ENCODE results near the gene ADISSP. TPM values are rescaled to one million over a fixed set of nuclear protein-coding genes. Genes with fewer than 3 reads are reported as not detected.

Gene ADISSP
- total and polyA plus RNA-seq, 2 donors (not counting 3 experiments of a cell fraction or from before 2014, with no cell fraction given), result 55.0 to 67.5 TPM

DNA sequence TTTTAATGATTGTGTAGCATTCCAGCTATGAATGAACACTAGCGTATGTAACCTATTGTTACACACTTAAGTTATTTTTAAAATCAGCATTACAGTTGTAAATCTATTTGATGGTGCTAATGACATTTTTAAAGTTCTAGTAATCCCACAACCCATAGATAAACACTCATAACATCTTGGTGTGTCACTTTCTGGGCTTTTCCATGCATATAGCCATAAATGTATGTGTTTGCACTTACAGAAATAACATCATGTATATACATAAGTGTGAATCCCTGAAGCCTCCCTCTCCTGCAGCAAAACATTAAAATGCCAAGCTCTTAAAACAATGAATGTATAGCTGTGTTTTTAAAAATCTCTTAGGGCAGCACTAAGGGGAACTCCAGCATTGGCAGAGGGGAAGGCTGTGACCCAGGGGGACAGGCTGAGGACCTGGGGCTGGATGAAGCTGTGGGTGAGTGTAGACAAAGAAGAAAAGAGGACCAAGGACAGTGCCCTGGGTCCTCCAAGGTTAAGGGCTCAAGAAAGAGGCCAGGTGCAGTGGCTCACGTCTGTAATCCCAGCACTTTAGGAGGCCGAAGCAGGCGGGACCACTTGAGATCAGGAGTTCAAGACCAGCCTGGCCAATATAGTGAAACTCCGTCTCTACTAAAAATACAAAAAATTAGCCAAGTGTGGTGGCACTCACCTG is 19.9 kb upstream of the ADISSP start:
- peaks cover 0 to 5% of the 10 kb centered on the region in 2 experiments for H3K36me3 ChIP-seq (ENCODE audit: control insufficient read depth in 2 of 2, extremely low read depth in 1 of 2, insufficient read depth in 2 of 2, low read length in 2 of 2)
- H3K27ac ChIP-seq (ENCODE audit: insufficient read depth, low read depth, low read length), result no peak overlapping the region
- TSS peak; percentile 59 for BruUV-seq (replicated peaks)
- intact Hi-C loops (cut with micrococcal nuclease), result loop anchor here (1.0 kb wide), 1 partner anchor 298 kb away; no protein-coding TSS in a partner anchor
- H3K27me3 ChIP-seq (ENCODE audit: control insufficient read depth in 2 of 2, insufficient read depth in 2 of 2, low read length in 2 of 2), result no peaks in the 10 kb centered on the region
- H4K20me1 ChIP-seq (replicated peaks; ENCODE audit: control insufficient read depth, extremely low read depth, insufficient read depth, low read length), result no peaks in the 10 kb centered on the region
- H3K9ac ChIP-seq (replicated peaks; ENCODE audit: extremely low read depth, insufficient read depth, low read length), result no peak overlapping the region
- H3K9me3 ChIP-seq (replicated peaks; ENCODE audit: control insufficient read depth, insufficient read depth, low read length), result no peaks in the 10 kb centered on the region
- dilution Hi-C loops (cut with MboI; ENCODE audit: extremely low pct_ligation_motif_present, low sequenced_read_pairs), result no loop called here
- peak overlapping the region in 1 of 3 experiments; percentile 58 for H3K4me3 ChIP-seq (replicated peaks in 1 of 3; ENCODE audit: insufficient read depth in 1 of 3, low read depth in 1 of 3, low read length in 3 of 3)
- H3K4me1 ChIP-seq (ENCODE audit: control insufficient read depth, extremely low read depth, insufficient read depth, low read length), result peaks cover 18% of the 10 kb centered on the region
- TF ChIP-seq POLR2A (IDR thresholded peaks at IDR 0.05; ENCODE audit: low read depth, low read length) (no peak), JUN (IDR thresholded peaks at IDR 0.05; ENCODE audit: borderline replicate concordance, insufficient read depth, insufficient read length, low read depth) (no peak), EZH2 (IDR thresholded peaks at IDR 0.05; ENCODE audit: borderline replicate concordance, low read depth, low read length, severe bottlenecking) (no peak), MYC (IDR thresholded peaks at IDR 0.05; ENCODE audit: low read depth, low read length) (no peak), FOS (IDR thresholded peaks at IDR 0.05; ENCODE audit: borderline replicate concordance, insufficient read depth, low read length) (no peak), POLR2AphosphoS5 (IDR thresholded peaks at IDR 0.05; ENCODE audit: insufficient read depth, low read depth, low read length) (no peak), GATA2 (IDR thresholded peaks at IDR 0.05; ENCODE audit: insufficient read depth, insufficient read length, low read depth, low read length) (no peak)
- TF ChIP-seq, protein P1, sequence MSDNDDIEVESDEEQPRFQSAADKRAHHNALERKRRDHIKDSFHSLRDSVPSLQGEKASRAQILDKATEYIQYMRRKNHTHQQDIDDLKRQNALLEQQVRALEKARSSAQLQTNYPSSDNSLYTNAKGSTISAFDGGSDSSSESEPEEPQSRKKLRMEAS (IDR thresholded peaks at IDR 0.05; ENCODE audit: insufficient read depth, insufficient read length), result no peak
- TF ChIP-seq, protein P2, sequence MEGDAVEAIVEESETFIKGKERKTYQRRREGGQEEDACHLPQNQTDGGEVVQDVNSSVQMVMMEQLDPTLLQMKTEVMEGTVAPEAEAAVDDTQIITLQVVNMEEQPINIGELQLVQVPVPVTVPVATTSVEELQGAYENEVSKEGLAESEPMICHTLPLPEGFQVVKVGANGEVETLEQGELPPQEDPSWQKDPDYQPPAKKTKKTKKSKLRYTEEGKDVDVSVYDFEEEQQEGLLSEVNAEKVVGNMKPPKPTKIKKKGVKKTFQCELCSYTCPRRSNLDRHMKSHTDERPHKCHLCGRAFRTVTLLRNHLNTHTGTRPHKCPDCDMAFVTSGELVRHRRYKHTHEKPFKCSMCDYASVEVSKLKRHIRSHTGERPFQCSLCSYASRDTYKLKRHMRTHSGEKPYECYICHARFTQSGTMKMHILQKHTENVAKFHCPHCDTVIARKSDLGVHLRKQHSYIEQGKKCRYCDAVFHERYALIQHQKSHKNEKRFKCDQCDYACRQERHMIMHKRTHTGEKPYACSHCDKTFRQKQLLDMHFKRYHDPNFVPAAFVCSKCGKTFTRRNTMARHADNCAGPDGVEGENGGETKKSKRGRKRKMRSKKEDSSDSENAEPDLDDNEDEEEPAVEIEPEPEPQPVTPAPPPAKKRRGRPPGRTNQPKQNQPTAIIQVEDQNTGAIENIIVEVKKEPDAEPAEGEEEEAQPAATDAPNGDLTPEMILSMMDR (IDR thresholded peaks at IDR 0.05; ENCODE audit: extremely low read depth in 1 of 2, insufficient read depth in 1 of 2, low read depth in 1 of 2, low read length in 2 of 2), result no peak
- ChIA-PET POLR2A (interaction anchor here (0.5 to 1.0 kb wide), 3 partner anchors 31 to 63 kb away, joined by 3 to 4 read pairs (median 4); partner anchors contain the start of gene AP5S1), CTCF (interaction anchor here (1.1 to 7.6 kb wide), 9 partner anchors 8 to 298 kb away, joined by 3 to 214 read pairs (median 12); partner anchors contain the start of genes AP5S1 and CDC25B)
- FAIRE-seq (peak; percentile 4), DNase-seq (ENCODE audit: low read depth, low spot score) (no peak)
- peaks cover 31% of the 10 kb centered on the region for H3K79me2 ChIP-seq (ENCODE audit: control insufficient read depth, insufficient read depth, low read length)
- peak overlapping the region; percentile 76 for H3K4me2 ChIP-seq (ENCODE audit: insufficient read depth, low read length)
- H3K9me1 ChIP-seq (replicated peaks; ENCODE audit: control insufficient read depth, extremely low read depth, insufficient read depth, low read length), result no peaks in the 10 kb centered on the region
- H2AFZ ChIP-seq (ENCODE audit: low read depth, low read length), result peak overlapping the region; percentile 5

Data from endothelial cell of umbilical vein (primary cell).